K562 treated with DMSO at 1 percent for 12 hours (cell line): Measurements from ENCODE around the gene FRMD3. TPM values are rescaled to one million over a fixed set of nuclear protein-coding genes. Genes with fewer than 3 reads are reported as not detected.

ENCODE experiments used
- total RNA-seq: library from RNA; unstranded; fragments of 300-600 nt; gene quantifications from 2 replicates; pipeline ENCODE4 v1.2.3, GENCODE V29; 2022; ENCODE audit not compliant: insufficient read depth

FRMD3 gene
- total RNA-seq = 0.49 TPM in 1 of 2 replicates, not detected in the other

GRCh38 chr9:83538172-83538889, at the start of gene FRMD3:
Gene FRMD3, minus strand, starts transcription at chr9:83538401. Its CDS starts 170 bp downstream, at chr9:83538231.

Other genes starting within 250 kb of the FRMD3 start
- gene IDNK, start 84.7 kb upstream of the FRMD3 start, total RNA-seq = not detected in 2 replicates
- gene UBQLN1, start 169.6 kb upstream of the FRMD3 start, total RNA-seq = 14.6 and 49.5 TPM in 2 replicates